PC-9 (cell line): Measurements from ENCODE around the gene SCAF8. TPM values are rescaled to one million over a fixed set of nuclear protein-coding genes. Genes with fewer than 3 reads are reported as not detected.

Experiments used
- BruUV-seq: library from RNA; stranded (reverse); fragments of 400-500 nt; replicated peaks from 2 replicates; lab custom pipeline; 2021; lab: Mats Ljungman, UMichigan
- CTCF ChIA-PET: fragments of 300-600 bp; sonication (Branson Sonifier 250); formaldehyde crosslinking; loops from one replicate; lab custom pipeline; 2022; ENCODE audit warnings: antibody characterized with exemption; lab: Charles Lee
- POLR2A ChIA-PET: fragments of 300-600 bp; sonication (Branson Sonifier 250); formaldehyde crosslinking; loops from one replicate; lab custom pipeline; 2022; ENCODE audit warnings: antibody characterized with exemption; ENCODE audit not compliant: unreplicated experiment; lab: Charles Lee
- DNase-seq, 2 experiments: peaks; one replicate each; pipeline versions ENCODE4 v3.0.0 to v3.0.0-alpha.2; 2015 to 2022; ENCODE audit warnings: mixed read lengths in 1 of 2
- H2AFZ ChIP-seq: fragments of 200-600 bp; sonication (generic); 2 replicates; pipeline ENCODE4 v1.8.1; 2017; ENCODE audit warnings: antibody characterized with exemption
- H3F3A ChIP-seq: fragments of 200-600 bp; sonication (generic); 2 replicates; pipeline ENCODE4 v1.8.1; 2017; ENCODE audit warnings: antibody characterized with exemption, mild to moderate bottlenecking, low read depth; ENCODE audit not compliant: insufficient read depth
- H3K27ac ChIP-seq: fragments of 200-600 bp; sonication (generic); 2 replicates; pipeline ENCODE4 v1.6.1; 2016; ENCODE audit warnings: mixed run types
- H3K27me3 ChIP-seq: fragments of 200-600 bp; sonication (generic); 2 replicates; pipeline ENCODE4 v1.6.1; 2016; ENCODE audit warnings: low read depth, mixed run types; ENCODE audit not compliant: insufficient read depth
- H3K36me3 ChIP-seq: fragments of 200-600 bp; sonication (generic); 2 replicates; pipeline ENCODE4 v1.6.1; 2016; ENCODE audit warnings: low read depth, mixed run types
- H3K4me1 ChIP-seq: fragments of 200-600 bp; sonication (generic); replicated peaks from 2 replicates; pipeline ENCODE4 v1.6.1; 2016; ENCODE audit warnings: mixed run types; ENCODE audit not compliant: insufficient read depth
- H3K4me2 ChIP-seq: fragments of 200-600 bp; sonication (generic); 2 replicates; pipeline ENCODE4 v1.6.1; 2017; ENCODE audit warnings: mixed run types
- H3K4me3 ChIP-seq: fragments of 200-600 bp; sonication (generic); 2 replicates; pipeline ENCODE4 v1.6.1; 2016; ENCODE audit warnings: mixed run types
- H3K79me2 ChIP-seq: fragments of 200-600 bp; sonication (generic); 2 replicates; pipeline ENCODE4 v1.6.1; 2017; ENCODE audit warnings: low read depth, mixed run types
- H3K9me2 ChIP-seq: fragments of 200-600 bp; sonication (generic); 2 replicates; pipeline ENCODE4 v1.8.1; 2017; ENCODE audit warnings: mild to moderate bottlenecking; ENCODE audit not compliant: insufficient read depth
- H3K9me3 ChIP-seq: fragments of 200-600 bp; sonication (generic); 2 replicates; pipeline ENCODE4 v1.8.1; 2016; ENCODE audit warnings: low read depth; ENCODE audit not compliant: insufficient read depth
- H4K20me1 ChIP-seq: fragments of 200-600 bp; sonication (generic); 2 replicates; pipeline ENCODE4 v1.8.1; 2017; ENCODE audit not compliant: insufficient read depth
- CTCF ChIP-seq: fragments of 200-600 bp; sonication (generic); conservative IDR thresholded peaks from 2 replicates; pipeline ENCODE4 v1.6.1; 2017; ENCODE audit warnings: mixed run types, antibody characterized with exemption, mild to moderate bottlenecking, moderate library complexity
- EZH2 ChIP-seq: fragments of 200-600 bp; sonication (generic); IDR thresholded peaks from 2 replicates; pipeline ENCODE4 v1.8.0; 2017; ENCODE audit warnings: antibody characterized with exemption, low read depth
- intact Hi-C: fragments of 100-400 bp; cut with micrococcal nuclease; formaldehyde crosslinking; loops from one replicate; pipeline ENCODE4 v1.10.0; 2022; ENCODE audit not compliant: unreplicated experiment
- total RNA-seq: library from RNA; stranded (reverse); gene quantifications from 2 replicates; pipeline ENCODE4 v1.2.3, GENCODE V29; 2021

SCAF8 gene
- total RNA-seq, 1 experiment from 2014 or later: 22.7 TPM

GRCh38 chr6:154763650-154764049 is 30.4 kb downstream of the SCAF8 start:
- no peak overlapping the region for H3K4me2 ChIP-seq

GRCh38 chr6:154765273-154765672 is 32.1 kb downstream of the SCAF8 start:
- H3K27ac ChIP-seq: no peak overlapping the region
- CTCF ChIA-PET: interaction anchor here (0.6 kb wide), 1 partner anchor 1763 kb away, joined by 3 read pairs; no protein-coding TSS in a partner anchor
- H3K4me3 ChIP-seq: no peak overlapping the region
- peaks cover 5% of the 10 kb centered on the region for H3F3A ChIP-seq
- H3K27me3 ChIP-seq: no peaks in the 10 kb centered on the region
- DNase-seq: no peak
- no peaks in the 10 kb centered on the region for H3K4me1 ChIP-seq
- BruUV-seq: no TSS peak
- no peak overlapping the region for H2AFZ ChIP-seq
- TF ChIP-seq EZH2 (no peak), CTCF (no peak)
- H3K79me2 ChIP-seq: peaks cover 98% of the 10 kb centered on the region
- POLR2A ChIA-PET: no interaction called here
- no peaks in the 10 kb centered on the region for H3K9me2 ChIP-seq
- H3K4me2 ChIP-seq: no peak overlapping the region
- intact Hi-C loops: no loop called here
- peaks cover 84% of the 10 kb centered on the region for H4K20me1 ChIP-seq
- H3K36me3 ChIP-seq: peaks cover 4% of the 10 kb centered on the region; the same call in 1 of the 2 replicates
- no peaks in the 10 kb centered on the region for H3K9me3 ChIP-seq

More at GRCh38 chr6:154763650-154764049, 30.4 kb downstream of the SCAF8 start:
- peaks cover 98% of the 10 kb centered on the region for H3K79me2 ChIP-seq
- no peak for DNase-seq
- CTCF ChIA-PET: no interaction called here
- no peak overlapping the region for H3K4me3 ChIP-seq
- H3K9me2 ChIP-seq: no peaks in the 10 kb centered on the region
- no peaks in the 10 kb centered on the region for H3K9me3 ChIP-seq
- H3K27me3 ChIP-seq: no peaks in the 10 kb centered on the region
- no peaks in the 10 kb centered on the region for H3K4me1 ChIP-seq
- no TSS peak for BruUV-seq
- H3F3A ChIP-seq: peaks cover 5% of the 10 kb centered on the region
- intact Hi-C loops: no loop called here
- no peak overlapping the region for H3K27ac ChIP-seq
- peaks cover 80% of the 10 kb centered on the region for H4K20me1 ChIP-seq
- no peak overlapping the region for H2AFZ ChIP-seq
- H3K36me3 ChIP-seq: peaks cover 7% of the 10 kb centered on the region; the same call in 1 of the 2 replicates
- TF ChIP-seq CTCF: no peak
- TF ChIP-seq EZH2: no peak
- POLR2A ChIA-PET: no interaction called here

GRCh38 chr6:154766288-154766687 is 33.1 kb downstream of the SCAF8 start:
- ChIA-PET POLR2A (no interaction called here), CTCF (no interaction called here)
- intact Hi-C loops: no loop called here

More at GRCh38 chr6:154766288-154766687, 33.1 kb downstream of the SCAF8 start:
- TF ChIP-seq EZH2 (no peak), CTCF (no peak)
- Histone ChIP-seq H3K9me2 (no peaks in the 10 kb centered on the region), H3K4me3 (no peak overlapping the region), H3K9me3 (no peaks in the 10 kb centered on the region), H4K20me1 (peaks cover 85% of the 10 kb centered on the region), H3K27ac (no peak overlapping the region), H3K36me3 (peaks cover 4% of the 10 kb centered on the region; the same call in 1 of the 2 replicates), H2AFZ (no peak overlapping the region), H3K4me1 (no peaks in the 10 kb centered on the region), H3F3A (peaks cover 5% of the 10 kb centered on the region), H3K4me2 (no peak overlapping the region), H3K27me3 (no peaks in the 10 kb centered on the region), H3K79me2 (peaks cover 98% of the 10 kb centered on the region)
- no peak for DNase-seq
- no TSS peak for BruUV-seq
